GM23338 (cell line): ENCODE data around the gene COX6B1.

ENCODE experiments used
- CREB1 ChIP-seq: fragments of 250-450 bp; sonication (Bioruptor Pico); IDR thresholded peaks from 2 replicates; pipeline ENCODE4 v1.5.0; 2020; ENCODE audit warnings: low read depth, mild to moderate bottlenecking, moderate library complexity
- CTCF ChIP-seq, 2 experiments: fragments of 200-600 bp in 1 of 2; sonication (generic) in 1 of 2; conservative IDR thresholded peaks; 2 replicates each; pipeline versions ENCODE4 v1.5.1 to v1.6.1; 2016 to 2017; ENCODE audit warnings: antibody characterized with exemption in 2 of 2, low read depth in 2 of 2, mild to moderate bottlenecking in 2 of 2, moderate library complexity in 1 of 2
- ETS1 ChIP-seq: IDR thresholded peaks from 2 replicates; pipeline ENCODE4 v1.6.1; 2016; ENCODE audit warnings: antibody characterized with exemption
- EZH2 ChIP-seq: fragments of 200-600 bp; sonication (generic); IDR thresholded peaks from one replicate; pipeline ENCODE4 v1.8.0; 2017; ENCODE audit warnings: antibody characterized with exemption, mild to moderate bottlenecking, low read depth; ENCODE audit not compliant: unreplicated experiment
- EZH2phosphoT487 ChIP-seq: fragments of 200-600 bp; sonication (generic); IDR thresholded peaks from one replicate; pipeline ENCODE4 v1.8.1; 2018; ENCODE audit warnings: antibody characterized with exemption; ENCODE audit not compliant: unreplicated experiment
- JUNB ChIP-seq: IDR thresholded peaks from one replicate; pipeline ENCODE4 v1.6.1; 2016; ENCODE audit warnings: antibody characterized with exemption; ENCODE audit not compliant: unreplicated experiment
- POLR2AphosphoS5 ChIP-seq: IDR thresholded peaks from 2 replicates; pipeline ENCODE4 v1.6.1; 2016; ENCODE audit warnings: antibody characterized with exemption, low read depth
- REST ChIP-seq: IDR thresholded peaks from one replicate; pipeline ENCODE4 v1.6.1; 2018; ENCODE audit warnings: antibody characterized with exemption; ENCODE audit not compliant: unreplicated experiment
- ZNF114 ChIP-seq: fragments of 250-450 bp; sonication (Bioruptor Pico); IDR thresholded peaks from 2 replicates; pipeline ENCODE4 v1.5.0; 2020; ENCODE audit warnings: mild to moderate bottlenecking, moderate library complexity
- ZNF331 ChIP-seq: fragments of 250-450 bp; sonication (Bioruptor Pico); IDR thresholded peaks from 2 replicates; pipeline ENCODE4 v1.5.0; 2020; ENCODE audit warnings: low read depth, mild to moderate bottlenecking, moderate library complexity

GRCh38 chr19:35702223-35703012 lies 54.3 kb downstream of the COX6B1 start:
- TF ChIP-seq CTCF (conservative IDR thresholded peaks at IDR 0.05; ENCODE audit: low read depth in 2 of 2): no peak
- TF ChIP-seq EZH2phosphoT487: no peak
- TF ChIP-seq ZNF331 (CRISPR knock-in tag): no peak
- TF ChIP-seq JUNB: no peak
- TF ChIP-seq EZH2: no peak
- peak; percentile 75 for TF ChIP-seq POLR2AphosphoS5
- no peak for TF ChIP-seq ZNF114 (CRISPR knock-in tag)
- no peak for TF ChIP-seq REST
- no peak for TF ChIP-seq ETS1
- TF ChIP-seq CREB1 (CRISPR knock-in tag): peak; percentile 70
